ENCODE measurements around the gene STAG2.

Gene STAG2

DNA sequence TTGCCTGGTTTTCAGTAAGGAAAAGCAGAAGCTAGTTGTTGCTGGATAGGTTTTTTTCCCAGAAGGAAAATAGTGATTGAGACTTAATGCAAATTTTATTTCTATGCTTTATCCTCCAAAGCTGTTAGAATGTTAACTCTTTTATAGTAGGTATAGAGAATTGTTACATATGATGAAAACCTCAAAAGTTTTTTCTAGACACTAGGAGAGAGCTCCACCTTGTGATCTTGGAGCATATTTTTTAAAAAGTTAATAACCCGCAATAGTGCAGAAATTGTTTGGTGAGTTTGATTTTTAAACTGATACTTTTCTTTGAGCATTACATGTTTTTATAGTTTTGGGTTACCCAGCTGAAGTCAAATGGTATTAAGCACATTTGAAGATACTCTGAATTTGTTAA lies 56.5 kb downstream of the STAG2 start:
- TF ChIP-seq, protein P1, sequence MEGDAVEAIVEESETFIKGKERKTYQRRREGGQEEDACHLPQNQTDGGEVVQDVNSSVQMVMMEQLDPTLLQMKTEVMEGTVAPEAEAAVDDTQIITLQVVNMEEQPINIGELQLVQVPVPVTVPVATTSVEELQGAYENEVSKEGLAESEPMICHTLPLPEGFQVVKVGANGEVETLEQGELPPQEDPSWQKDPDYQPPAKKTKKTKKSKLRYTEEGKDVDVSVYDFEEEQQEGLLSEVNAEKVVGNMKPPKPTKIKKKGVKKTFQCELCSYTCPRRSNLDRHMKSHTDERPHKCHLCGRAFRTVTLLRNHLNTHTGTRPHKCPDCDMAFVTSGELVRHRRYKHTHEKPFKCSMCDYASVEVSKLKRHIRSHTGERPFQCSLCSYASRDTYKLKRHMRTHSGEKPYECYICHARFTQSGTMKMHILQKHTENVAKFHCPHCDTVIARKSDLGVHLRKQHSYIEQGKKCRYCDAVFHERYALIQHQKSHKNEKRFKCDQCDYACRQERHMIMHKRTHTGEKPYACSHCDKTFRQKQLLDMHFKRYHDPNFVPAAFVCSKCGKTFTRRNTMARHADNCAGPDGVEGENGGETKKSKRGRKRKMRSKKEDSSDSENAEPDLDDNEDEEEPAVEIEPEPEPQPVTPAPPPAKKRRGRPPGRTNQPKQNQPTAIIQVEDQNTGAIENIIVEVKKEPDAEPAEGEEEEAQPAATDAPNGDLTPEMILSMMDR (IDR thresholded peaks at IDR 0.05; ENCODE audit: low read depth, low read length), result peak; percentile 18
- in situ Hi-C loops (cut with HindIII; ENCODE audit: low sequenced_read_pairs), result no loop called here
- no peak for DNase-seq (ENCODE audit: low read depth, low spot score)
- H3K4me3 ChIP-seq (ENCODE audit: low read depth, low read length), result no peak overlapping the region

DNA sequence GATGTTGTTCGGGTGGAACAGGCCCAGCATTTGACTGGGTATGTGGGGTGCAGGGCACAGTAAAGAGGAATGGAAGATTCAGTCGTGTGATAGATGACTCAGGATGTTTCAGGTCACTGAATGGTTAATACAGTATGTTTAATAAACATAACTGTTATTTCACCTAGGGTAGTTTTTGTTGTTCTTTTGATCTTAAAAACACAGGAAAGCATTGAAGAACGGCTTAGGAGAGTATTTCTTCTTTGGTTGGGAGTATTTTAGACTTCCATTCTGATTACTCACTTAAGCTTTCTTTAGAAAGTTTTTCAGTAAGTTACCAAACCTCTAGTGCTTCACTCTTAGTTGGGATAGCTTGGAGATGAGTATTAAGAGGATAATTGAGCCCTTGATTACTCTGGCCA lies 62.3 kb downstream of the STAG2 start:
- DNase-seq (ENCODE audit: low read depth, low spot score), result peak; percentile 17
- no peak overlapping the region for H3K4me3 ChIP-seq (ENCODE audit: low read depth, low read length)
- in situ Hi-C loops (cut with HindIII; ENCODE audit: low sequenced_read_pairs), result no loop called here
- TF ChIP-seq, protein P1 (IDR thresholded peaks at IDR 0.05; ENCODE audit: low read depth, low read length), result no peak

DNA sequence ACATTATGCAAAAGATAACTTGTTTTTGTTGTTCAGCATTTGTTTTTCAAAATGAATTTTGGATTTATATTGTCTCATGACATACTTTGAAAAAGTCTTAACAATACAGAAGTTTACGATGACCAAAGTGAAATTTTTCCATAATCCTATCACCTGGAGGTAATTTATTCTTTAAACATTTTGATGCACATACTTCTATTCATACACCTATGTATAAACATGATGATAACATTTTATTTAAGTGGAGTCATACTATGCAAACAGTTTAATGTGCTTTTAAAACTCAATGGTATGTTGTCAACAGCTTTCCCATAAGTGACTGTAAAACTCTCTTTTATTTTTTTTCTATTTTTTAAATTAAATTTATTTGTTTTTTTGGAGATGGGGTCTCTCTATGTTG lies 65.0 kb downstream of the STAG2 start:
- no peak overlapping the region for H3K4me3 ChIP-seq (ENCODE audit: low read depth, low read length)
- no peak for DNase-seq (ENCODE audit: low read depth, low spot score)
- TF ChIP-seq, protein P1 (IDR thresholded peaks at IDR 0.05; ENCODE audit: low read depth, low read length), result no peak
- in situ Hi-C loops (cut with HindIII; ENCODE audit: low sequenced_read_pairs), result no loop called here

DNA sequence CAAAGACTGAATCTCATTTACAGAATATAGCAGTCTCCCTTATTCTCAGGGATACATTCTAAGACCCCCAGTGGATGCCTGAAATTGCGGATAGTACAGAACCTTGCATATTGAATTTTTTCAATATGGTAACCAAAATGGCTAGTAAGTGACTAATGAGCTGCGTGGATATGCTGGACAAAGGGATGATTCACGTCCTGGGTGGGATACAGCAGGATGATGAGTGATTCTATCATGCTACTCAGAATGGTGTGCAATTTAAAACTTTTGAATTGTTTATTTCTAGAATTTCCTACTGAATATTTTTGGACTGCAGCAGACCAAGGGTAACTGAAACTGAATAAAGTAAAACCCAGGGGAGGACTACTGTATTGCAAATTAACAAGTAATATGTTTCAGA lies 66.7 kb downstream of the STAG2 start:
- no peak overlapping the region for H3K4me3 ChIP-seq (ENCODE audit: low read depth, low read length)
- in situ Hi-C loops (cut with HindIII; ENCODE audit: low sequenced_read_pairs), result no loop called here
- DNase-seq (ENCODE audit: low read depth, low spot score), result no peak
- TF ChIP-seq, protein P1 (IDR thresholded peaks at IDR 0.05; ENCODE audit: low read depth, low read length), result no peak

DNA sequence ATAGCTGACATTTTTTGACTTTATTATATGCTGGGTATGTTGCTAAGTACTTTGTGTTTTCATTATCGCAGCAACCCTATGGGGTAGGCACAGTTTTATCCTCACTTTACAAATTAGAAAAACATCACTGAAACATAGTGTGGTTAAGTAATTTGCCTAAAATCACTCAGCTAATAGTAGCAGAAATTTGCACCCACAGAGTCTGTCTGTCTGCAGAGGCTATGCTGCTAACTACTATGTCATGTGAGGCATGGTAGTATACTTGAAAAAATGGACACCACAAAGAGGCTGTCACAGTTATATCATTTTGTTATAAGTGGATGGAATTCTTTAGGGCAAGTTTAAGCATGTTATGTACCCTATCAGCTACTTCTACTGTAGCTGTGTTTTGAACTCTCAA lies 69.0 kb downstream of the STAG2 start:
- in situ Hi-C loops (cut with HindIII; ENCODE audit: low sequenced_read_pairs), result no loop called here
- DNase-seq (ENCODE audit: low read depth, low spot score), result no peak
- H3K4me3 ChIP-seq (ENCODE audit: low read depth, low read length), result no peak overlapping the region
- TF ChIP-seq, protein P1 (IDR thresholded peaks at IDR 0.05; ENCODE audit: low read depth, low read length), result no peak

DNA sequence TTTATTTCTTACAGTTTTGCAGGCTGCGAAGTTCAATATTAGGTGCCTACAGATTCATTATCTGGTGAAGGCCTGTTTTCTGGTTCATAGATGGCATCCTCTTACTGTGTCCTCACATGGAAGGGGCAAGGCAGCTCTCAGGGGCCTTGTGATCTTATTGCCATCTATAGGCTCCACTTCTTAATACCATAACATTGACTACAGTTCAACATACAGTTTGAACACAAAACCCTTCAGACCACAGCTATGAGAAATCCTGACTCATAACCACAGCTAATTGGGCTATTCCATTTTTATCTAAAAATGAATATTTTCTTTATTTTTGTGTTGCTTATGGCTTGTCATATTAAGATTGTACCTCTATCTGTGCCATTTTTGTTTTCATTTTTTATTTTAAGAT lies 72.3 kb downstream of the STAG2 start:
- TF ChIP-seq, protein P1 (IDR thresholded peaks at IDR 0.05; ENCODE audit: low read depth, low read length), result no peak
- in situ Hi-C loops (cut with HindIII; ENCODE audit: low sequenced_read_pairs), result no loop called here
- H3K4me3 ChIP-seq (ENCODE audit: low read depth, low read length), result no peak overlapping the region
- DNase-seq (ENCODE audit: low read depth, low spot score), result peak; percentile 48

DNA sequence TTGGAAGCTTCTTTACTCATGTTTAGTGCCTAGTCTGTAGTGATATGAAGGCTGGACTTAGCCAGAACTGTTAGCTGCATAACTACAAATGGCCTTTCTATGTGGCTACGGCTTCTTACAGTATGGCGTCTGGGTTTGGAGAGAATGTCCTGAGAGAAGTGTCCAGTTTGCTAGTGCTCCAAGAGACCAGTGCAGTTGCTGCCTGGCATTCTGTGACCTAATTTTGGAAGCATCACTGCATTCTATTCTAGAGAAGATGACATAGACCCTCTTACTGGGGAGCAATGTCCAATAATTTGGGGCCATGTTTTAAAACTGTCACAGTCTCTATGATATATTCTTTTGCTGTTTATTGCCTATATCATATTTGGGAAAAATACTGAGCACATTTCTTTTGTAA lies 74.2 kb downstream of the STAG2 start:
- TF ChIP-seq, protein P1 (IDR thresholded peaks at IDR 0.05; ENCODE audit: low read depth, low read length), result no peak
- in situ Hi-C loops (cut with HindIII; ENCODE audit: low sequenced_read_pairs), result no loop called here
- no peak for DNase-seq (ENCODE audit: low read depth, low spot score)
- H3K4me3 ChIP-seq (ENCODE audit: low read depth, low read length), result no peak overlapping the region
